Astrocyte (in vitro differentiated cells and primary cell): ENCODE data around the gene CELA2B. TPM values are rescaled to one million over a fixed set of nuclear protein-coding genes. Genes with fewer than 3 reads are reported as not detected.
A peak's percentile ranks its signal among the peaks of the same experiment; 100 is the strongest.
"Not testable (repeated sequence)": the region's sequence is repeated elsewhere in the genome, so short reads cannot be mapped to it uniquely, and the experiment has no call there.

Experiments
- DNase-seq: peaks from one replicate; pipeline ENCODE4 v3.0.0-alpha.2; 2010; ENCODE audit warnings: low read depth
- FAIRE-seq: peaks from 2 replicates; lab custom pipeline; 2011; peaks lifted over from hg19 to GRCh38; lab: Jason Lieb, UNC
- H2AFZ ChIP-seq: 2 replicates; pipeline ENCODE4 v1.6.0; 2012; ENCODE audit warnings: low read depth, low read length, inconsistent platforms
- H3K27ac ChIP-seq: 2 replicates; pipeline ENCODE4 v1.5.1; 2011; ENCODE audit warnings: low read depth, low read length, inconsistent platforms
- H3K27me3 ChIP-seq: 2 replicates; pipeline ENCODE4 v1.6.0; 2011; ENCODE audit warnings: low read length, inconsistent platforms; ENCODE audit not compliant: insufficient read depth
- H3K36me3 ChIP-seq: 2 replicates; pipeline ENCODE4 v1.5.1; 2011; ENCODE audit warnings: low read length, inconsistent platforms; ENCODE audit not compliant: insufficient read depth
- H3K4me1 ChIP-seq: 2 replicates; pipeline ENCODE4 v1.5.1; 2011; ENCODE audit warnings: low read length, inconsistent platforms; ENCODE audit not compliant: insufficient read depth
- H3K4me2 ChIP-seq: 2 replicates; pipeline ENCODE4 v1.6.0; 2012; ENCODE audit warnings: low read length, inconsistent platforms
- H3K4me3 ChIP-seq: 2 replicates; pipeline ENCODE4 v1.5.1; 2011; ENCODE audit warnings: low read depth, mild to moderate bottlenecking, low read length, inconsistent platforms; ENCODE audit not compliant: insufficient read depth
- H3K79me2 ChIP-seq: 2 replicates; pipeline ENCODE4 v1.6.0; 2012; ENCODE audit warnings: mild to moderate bottlenecking, low read length, inconsistent platforms; ENCODE audit not compliant: insufficient read depth
- H3K9ac ChIP-seq: 2 replicates; pipeline ENCODE4 v1.6.0; 2012; ENCODE audit warnings: mild to moderate bottlenecking, low read length, inconsistent platforms
- H3K9me3 ChIP-seq: 2 replicates; pipeline ENCODE4 v1.5.1; 2012; ENCODE audit warnings: low read depth, mild to moderate bottlenecking, low read length, inconsistent platforms; ENCODE audit not compliant: insufficient read depth
- H4K20me1 ChIP-seq: 2 replicates; pipeline ENCODE4 v1.6.0; 2012; ENCODE audit warnings: low read length, inconsistent platforms; ENCODE audit not compliant: insufficient read depth
- H3K27ac Mint-ChIP-seq: one replicate; pipeline ENCODE4 v1.8.0; 2021; ENCODE audit warnings: mild to moderate bottlenecking, mixed read lengths; ENCODE audit not compliant: unreplicated experiment
- H3K27me3 Mint-ChIP-seq: one replicate; pipeline ENCODE4 v1.8.0; 2021; ENCODE audit warnings: low read depth, mixed read lengths; ENCODE audit not compliant: unreplicated experiment
- H3K36me3 Mint-ChIP-seq: one replicate; pipeline ENCODE4 v1.8.0; 2021; ENCODE audit warnings: low read depth, mixed read lengths; ENCODE audit not compliant: unreplicated experiment
- H3K4me1 Mint-ChIP-seq: one replicate; pipeline ENCODE4 v1.8.0; 2021; ENCODE audit warnings: low read depth, mixed read lengths; ENCODE audit not compliant: unreplicated experiment
- H3K4me3 Mint-ChIP-seq: one replicate; pipeline ENCODE4 v1.8.0; 2021; ENCODE audit warnings: mild to moderate bottlenecking, moderate library complexity, mixed read lengths; ENCODE audit not compliant: unreplicated experiment
- H3K9me3 Mint-ChIP-seq: one replicate; pipeline ENCODE4 v1.8.0; 2021; ENCODE audit warnings: mild to moderate bottlenecking, mixed read lengths; ENCODE audit not compliant: unreplicated experiment
- EZH2 ChIP-seq: IDR thresholded peaks from 2 replicates; pipeline ENCODE4 v1.6.1; 2012; ENCODE audit warnings: mild to moderate bottlenecking, low read length, inconsistent platforms; ENCODE audit not compliant: insufficient read depth
- total RNA-seq: library from RNA; stranded (reverse); gene quantifications from 2 replicates; pipeline ENCODE4 v1.2.1, GENCODE V29; 2021
- TF ChIP-seq, protein P1 (sequence below): IDR thresholded peaks from 2 replicates; pipeline ENCODE4 v1.5.1; 2011; ENCODE audit warnings: low read depth, mild to moderate bottlenecking, inconsistent platforms, low read length, moderate library complexity; ENCODE audit not compliant: insufficient read depth

The CELA2B gene
- total RNA-seq, 1 donor from 2014 or later = not detected

DNA sequence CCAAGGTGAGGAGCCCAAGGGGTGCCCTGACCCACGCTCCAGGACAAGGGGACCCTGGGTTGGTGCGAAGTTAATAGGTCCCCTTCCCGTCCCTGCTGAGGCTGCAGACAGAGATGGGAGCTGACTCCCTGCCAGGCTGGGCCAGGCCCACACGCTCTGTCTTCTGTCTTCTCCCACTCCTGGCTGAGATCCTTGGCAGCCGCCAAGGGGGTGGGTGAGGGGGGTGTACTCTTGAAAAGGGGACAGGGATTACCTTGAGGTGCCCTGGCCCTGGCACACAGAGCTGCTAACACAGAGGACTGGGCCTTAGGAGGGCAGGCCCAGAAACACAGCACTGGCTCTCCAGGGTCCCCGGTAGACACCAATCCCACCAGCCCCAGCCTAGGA, 48.6 kb upstream of the CELA2B start:
- H3K27me3 Mint-ChIP-seq = no peaks in the 10 kb centered on the region
- no peaks in the 10 kb centered on the region for H3K36me3 ChIP-seq
- DNase-seq (no peak), FAIRE-seq (no peak)
- H3K27ac ChIP-seq = peak overlapping the region; percentile 5
- peaks cover 20% of the 10 kb centered on the region for H3K4me1 ChIP-seq
- peaks cover 6% of the 10 kb centered on the region for H3K36me3 Mint-ChIP-seq
- H3K4me1 Mint-ChIP-seq = peaks cover 17% of the 10 kb centered on the region
- no peak overlapping the region for H3K27ac Mint-ChIP-seq
- H2AFZ ChIP-seq = peak overlapping the region; percentile 10
- no peaks in the 10 kb centered on the region for H3K9me3 ChIP-seq
- H3K4me3 ChIP-seq = no peak overlapping the region
- no peak overlapping the region for H3K9ac ChIP-seq
- no peaks in the 10 kb centered on the region for H3K27me3 ChIP-seq
- peaks cover 4% of the 10 kb centered on the region for H3K9me3 Mint-ChIP-seq
- no peak for TF ChIP-seq EZH2
- TF ChIP-seq, protein P1, sequence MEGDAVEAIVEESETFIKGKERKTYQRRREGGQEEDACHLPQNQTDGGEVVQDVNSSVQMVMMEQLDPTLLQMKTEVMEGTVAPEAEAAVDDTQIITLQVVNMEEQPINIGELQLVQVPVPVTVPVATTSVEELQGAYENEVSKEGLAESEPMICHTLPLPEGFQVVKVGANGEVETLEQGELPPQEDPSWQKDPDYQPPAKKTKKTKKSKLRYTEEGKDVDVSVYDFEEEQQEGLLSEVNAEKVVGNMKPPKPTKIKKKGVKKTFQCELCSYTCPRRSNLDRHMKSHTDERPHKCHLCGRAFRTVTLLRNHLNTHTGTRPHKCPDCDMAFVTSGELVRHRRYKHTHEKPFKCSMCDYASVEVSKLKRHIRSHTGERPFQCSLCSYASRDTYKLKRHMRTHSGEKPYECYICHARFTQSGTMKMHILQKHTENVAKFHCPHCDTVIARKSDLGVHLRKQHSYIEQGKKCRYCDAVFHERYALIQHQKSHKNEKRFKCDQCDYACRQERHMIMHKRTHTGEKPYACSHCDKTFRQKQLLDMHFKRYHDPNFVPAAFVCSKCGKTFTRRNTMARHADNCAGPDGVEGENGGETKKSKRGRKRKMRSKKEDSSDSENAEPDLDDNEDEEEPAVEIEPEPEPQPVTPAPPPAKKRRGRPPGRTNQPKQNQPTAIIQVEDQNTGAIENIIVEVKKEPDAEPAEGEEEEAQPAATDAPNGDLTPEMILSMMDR = no peak
- peaks cover 54% of the 10 kb centered on the region for H4K20me1 ChIP-seq
- H3K79me2 ChIP-seq = peaks cover 12% of the 10 kb centered on the region
- H3K4me2 ChIP-seq = peak overlapping the region; percentile 23
- H3K4me3 Mint-ChIP-seq = no peak overlapping the region

DNA sequence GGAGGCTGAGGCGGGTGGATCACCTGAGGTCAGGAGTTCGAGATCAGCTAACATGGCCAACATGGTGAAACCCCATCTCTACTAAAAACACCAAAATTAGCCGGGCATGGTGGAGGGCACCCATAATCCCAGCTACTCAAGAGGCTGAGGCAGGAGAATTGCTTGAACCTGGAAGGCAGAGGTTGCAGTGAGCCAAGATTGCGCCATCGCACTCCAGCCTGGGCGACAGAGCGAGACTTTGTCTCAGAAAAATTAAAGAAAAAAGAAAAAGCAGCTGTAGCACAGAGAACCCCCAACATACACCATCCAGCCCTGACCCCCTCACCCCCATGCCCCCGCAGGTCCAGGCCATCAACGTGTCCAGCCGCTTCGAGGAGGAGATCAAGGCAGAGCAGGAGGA, 47.7 kb upstream of the CELA2B start:
- H3K4me1 Mint-ChIP-seq = peaks cover 17% of the 10 kb centered on the region
- not testable (repeated sequence) for DNase-seq, H3K36me3 Mint-ChIP-seq, H3K4me3 Mint-ChIP-seq, H3K4me2 ChIP-seq, H3K9me3 Mint-ChIP-seq, H2AFZ ChIP-seq, H3K27me3 Mint-ChIP-seq, H3K9me3 ChIP-seq, FAIRE-seq, H3K79me2 ChIP-seq, H3K4me3 ChIP-seq, H3K27ac Mint-ChIP-seq, H3K9ac ChIP-seq, H3K27me3 ChIP-seq, H3K36me3 ChIP-seq, H3K27ac ChIP-seq
- peaks cover 51% of the 10 kb centered on the region for H4K20me1 ChIP-seq
- H3K4me1 ChIP-seq = peaks cover 18% of the 10 kb centered on the region

DNA sequence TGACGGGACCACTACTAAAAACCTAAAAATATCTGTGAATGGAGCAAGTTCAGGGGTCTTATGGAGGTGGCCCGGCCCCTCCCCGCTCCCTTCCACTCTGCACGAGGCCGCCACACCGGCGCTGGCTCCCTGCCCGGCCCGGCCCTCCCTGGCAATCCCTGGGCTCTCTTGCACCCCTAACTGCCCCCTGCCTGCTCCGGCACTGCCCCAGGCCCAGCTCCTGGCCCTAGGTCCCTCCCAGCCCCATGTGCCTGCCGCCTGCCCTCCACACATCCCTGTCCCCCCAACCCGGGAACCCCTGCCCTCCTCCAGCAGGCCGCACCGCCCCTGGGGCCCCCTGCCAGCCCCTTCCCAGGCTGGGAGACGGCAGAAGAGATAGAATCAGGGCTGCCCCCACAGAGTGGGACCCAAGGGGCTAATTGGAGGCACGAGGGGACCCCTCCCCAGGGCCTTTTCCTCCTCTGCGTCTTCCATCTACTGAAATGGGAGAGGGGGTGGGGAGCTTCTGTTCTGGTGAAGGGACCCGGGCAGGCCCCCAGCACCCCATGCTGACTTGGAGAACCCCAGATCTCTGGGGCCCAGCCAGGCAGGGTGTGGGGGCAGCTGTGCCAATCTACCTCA, 47.0 kb upstream of the CELA2B start:
- Histone ChIP-seq H2AFZ (no peak overlapping the region), H3K9me3 (no peaks in the 10 kb centered on the region), H3K4me2 (no peak overlapping the region), H3K9ac (no peak overlapping the region), H3K4me3 (no peak overlapping the region), H4K20me1 (peaks cover 45% of the 10 kb centered on the region), H3K27ac (no peak overlapping the region), H3K79me2 (peaks cover 3% of the 10 kb centered on the region), H3K4me1 (peaks cover 16% of the 10 kb centered on the region), H3K27me3 (no peaks in the 10 kb centered on the region), H3K36me3 (no peaks in the 10 kb centered on the region)
- Mint-ChIP-seq H3K27me3 (no peaks in the 10 kb centered on the region), H3K4me1 (peaks cover 14% of the 10 kb centered on the region), H3K4me3 (no peak overlapping the region), H3K36me3 (peaks cover 6% of the 10 kb centered on the region), H3K27ac (no peak overlapping the region), H3K9me3 (peaks cover 4% of the 10 kb centered on the region)
- TF ChIP-seq EZH2 = no peak
- TF ChIP-seq, protein P1 = no peak
- FAIRE-seq = no peak
- DNase-seq = no peak
